Hepatocyte (in vitro differentiated cells): Measurements from ENCODE around the gene PDGFRB.

ENCODE experiments used
- CTCF ChIP-seq: fragments of 200-600 bp; sonication (generic); IDR thresholded peaks from 2 replicates; pipeline ENCODE4 v1.5.1; 2016; ENCODE audit warnings: antibody characterized with exemption, mild to moderate bottlenecking; ENCODE audit not compliant: poor library complexity
- EZH2 ChIP-seq: fragments of 200-600 bp; sonication (generic); IDR thresholded peaks from 2 replicates; pipeline ENCODE4 v1.6.1; 2016; ENCODE audit warnings: antibody characterized with exemption, mild to moderate bottlenecking, borderline replicate concordance
- EZH2phosphoT487 ChIP-seq: fragments of 200-600 bp; sonication (generic); IDR thresholded peaks from one replicate; pipeline ENCODE4 v1.6.1; 2018; ENCODE audit warnings: antibody characterized with exemption, mild to moderate bottlenecking, low read depth, moderate library complexity; ENCODE audit not compliant: unreplicated experiment, severe bottlenecking

DNA sequence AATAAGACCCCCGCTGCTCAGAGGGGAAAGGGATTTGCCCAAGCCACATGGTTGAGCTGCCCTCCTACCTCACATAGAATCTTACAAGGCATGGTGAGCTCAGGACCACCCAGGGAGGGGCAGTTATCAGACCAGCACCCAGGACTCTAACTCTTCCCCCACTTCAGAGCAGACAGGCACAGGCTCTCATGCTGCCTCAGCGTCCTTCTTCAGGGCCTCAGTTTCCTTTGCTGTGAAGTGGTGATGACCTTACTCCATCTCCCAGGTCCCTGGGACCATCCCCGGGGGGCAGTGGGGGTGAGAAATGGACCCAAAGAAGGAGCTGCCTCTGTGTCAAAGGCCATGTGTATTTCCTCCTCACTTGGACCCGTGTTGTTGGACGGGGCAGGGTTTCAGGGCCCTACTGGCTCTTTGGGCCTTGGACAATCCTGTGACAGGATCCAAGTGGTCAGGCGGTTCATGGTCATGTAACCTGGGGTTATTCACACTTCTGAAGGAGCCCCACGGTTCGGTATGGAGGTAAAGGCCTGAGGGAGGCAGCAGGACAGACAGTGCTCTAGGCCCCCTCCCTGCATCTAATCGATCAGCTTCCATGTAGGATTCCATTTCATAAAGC, 37.6 kb downstream of the PDGFRB start:
- TF ChIP-seq CTCF (no peak), EZH2 (no peak), EZH2phosphoT487 (no peak)
